Activated gamma-delta T cell (primary cell): ENCODE measurements around the gene LCAT.

Experiments
- DNase-seq: peaks from one replicate; lab custom pipeline; 2025; lab: John Stamatoyannopoulos, UW

Gene LCAT

DNA sequence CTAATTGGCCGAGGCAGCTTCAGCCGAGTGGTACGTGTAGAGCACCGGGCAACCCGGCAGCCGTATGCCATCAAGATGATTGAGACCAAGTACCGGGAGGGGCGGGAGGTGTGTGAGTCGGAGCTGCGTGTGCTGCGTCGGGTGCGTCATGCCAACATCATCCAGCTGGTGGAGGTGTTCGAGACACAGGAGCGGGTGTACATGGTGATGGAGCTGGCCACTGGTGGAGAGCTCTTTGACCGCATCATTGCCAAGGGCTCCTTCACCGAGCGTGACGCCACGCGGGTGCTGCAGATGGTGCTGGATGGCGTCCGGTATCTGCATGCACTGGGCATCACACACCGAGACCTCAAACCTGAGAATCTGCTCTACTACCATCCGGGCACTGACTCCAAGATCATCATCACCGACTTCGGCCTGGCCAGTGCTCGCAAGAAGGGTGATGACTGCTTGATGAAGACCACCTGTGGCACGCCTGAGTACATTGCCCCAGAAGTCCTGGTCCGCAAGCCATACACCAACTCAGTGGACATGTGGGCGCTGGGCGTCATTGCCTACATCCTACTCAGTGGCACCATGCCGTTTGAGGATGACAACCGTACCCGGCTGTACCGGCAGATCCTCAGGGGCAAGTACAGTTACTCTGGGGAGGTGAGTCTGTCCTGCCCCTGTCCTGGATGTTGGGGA, 34.7 kb downstream of the LCAT start:
- DNase-seq: no peak

DNA sequence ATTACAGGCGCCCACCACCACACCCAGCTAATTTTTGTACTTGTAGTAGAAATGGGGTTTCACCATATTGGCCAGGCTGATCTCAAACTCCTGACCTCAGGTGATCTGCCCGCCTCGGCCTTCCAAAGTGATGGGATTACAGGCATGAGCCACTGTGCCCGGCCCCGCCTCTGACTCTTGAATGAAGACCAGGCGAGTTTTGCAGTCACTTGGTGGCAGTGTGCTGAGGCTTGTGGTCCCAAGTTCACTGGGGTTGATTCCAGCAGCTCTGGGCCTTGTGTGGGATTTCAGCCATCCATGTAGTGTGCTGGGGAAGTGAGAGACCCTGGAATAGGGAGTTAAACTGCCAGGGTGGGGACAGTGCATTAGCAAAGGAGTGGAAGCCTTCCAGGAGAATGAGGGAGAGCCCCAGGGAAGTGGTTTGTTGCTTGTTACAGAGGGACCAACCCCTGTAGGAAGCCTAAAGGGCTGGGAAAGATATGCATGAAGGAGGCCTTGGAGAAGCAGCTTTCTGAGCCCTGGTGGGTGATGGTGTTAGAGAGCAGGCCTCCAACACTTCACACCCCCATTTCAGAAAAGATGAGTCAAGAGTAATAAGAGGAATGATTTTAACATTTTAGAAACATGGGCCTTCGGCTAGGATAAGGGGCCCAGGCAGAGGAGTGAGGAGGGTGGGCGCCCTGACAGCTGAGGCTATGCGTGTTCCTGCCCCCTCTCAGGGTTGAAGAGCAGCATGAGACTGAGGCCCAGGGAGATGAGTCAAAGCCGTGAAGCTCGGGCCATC, 36.3 kb downstream of the LCAT start:
- DNase-seq: no peak

DNA sequence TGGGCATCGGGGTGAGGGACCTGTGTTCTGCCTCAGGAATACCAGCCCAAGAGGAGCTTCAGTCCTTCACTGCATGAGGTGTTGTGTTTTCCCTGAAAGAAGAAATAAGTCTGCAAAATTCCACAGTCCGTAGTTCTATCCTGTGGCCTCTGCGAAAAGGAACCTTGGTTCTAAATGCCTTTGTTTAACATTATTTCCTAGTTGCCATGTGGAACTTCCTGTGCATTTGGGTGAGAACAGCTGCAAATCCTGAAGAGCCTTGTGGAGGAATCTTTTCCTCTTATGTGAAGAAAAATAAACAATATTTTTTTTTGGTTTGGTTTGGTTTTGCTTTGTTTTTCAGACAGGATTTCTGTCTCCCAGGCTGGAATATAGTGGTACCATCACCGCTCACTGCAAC, 41.1 kb downstream of the LCAT start:
- DNase-seq: no peak

DNA sequence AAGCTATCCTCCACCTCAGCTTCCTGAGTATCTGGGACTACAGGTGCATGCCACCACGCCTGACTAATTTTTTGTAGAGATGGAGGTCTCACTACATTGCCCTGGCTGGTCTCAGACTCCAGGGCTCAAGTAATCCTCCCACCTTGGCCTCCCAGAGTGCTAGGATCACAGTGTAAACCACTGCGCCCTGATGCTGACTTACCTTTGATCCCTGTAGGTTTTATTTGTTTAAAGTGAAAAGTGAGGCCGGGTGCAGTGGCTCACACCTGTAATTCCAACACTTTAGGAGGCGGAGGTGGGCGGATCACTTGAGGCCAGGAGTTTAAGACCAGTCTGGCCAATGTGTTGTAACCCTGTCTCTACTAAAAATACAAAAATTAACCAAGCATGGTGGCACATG, 42.2 kb downstream of the LCAT start:
- no peak for DNase-seq

DNA sequence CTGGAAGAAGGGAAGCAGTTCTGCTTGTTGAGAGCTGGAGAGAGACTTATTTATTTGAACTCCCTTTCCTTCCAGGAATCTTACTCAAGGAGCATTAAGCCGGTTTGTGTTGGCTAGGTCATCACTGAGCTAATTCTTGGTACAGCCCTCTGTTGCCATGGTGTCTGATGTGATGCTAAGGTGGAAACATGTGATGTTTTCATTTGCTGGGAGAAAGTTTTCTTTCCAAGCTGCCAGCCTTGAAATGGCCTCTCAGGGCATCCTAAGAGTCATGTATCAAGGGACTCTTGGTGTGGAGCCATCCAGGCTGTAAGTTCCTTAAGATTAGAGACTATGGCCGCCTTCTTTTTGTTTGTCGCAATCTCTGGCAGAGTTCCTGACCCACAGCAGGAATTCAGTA, 46.7 kb downstream of the LCAT start:
- no peak for DNase-seq

DNA sequence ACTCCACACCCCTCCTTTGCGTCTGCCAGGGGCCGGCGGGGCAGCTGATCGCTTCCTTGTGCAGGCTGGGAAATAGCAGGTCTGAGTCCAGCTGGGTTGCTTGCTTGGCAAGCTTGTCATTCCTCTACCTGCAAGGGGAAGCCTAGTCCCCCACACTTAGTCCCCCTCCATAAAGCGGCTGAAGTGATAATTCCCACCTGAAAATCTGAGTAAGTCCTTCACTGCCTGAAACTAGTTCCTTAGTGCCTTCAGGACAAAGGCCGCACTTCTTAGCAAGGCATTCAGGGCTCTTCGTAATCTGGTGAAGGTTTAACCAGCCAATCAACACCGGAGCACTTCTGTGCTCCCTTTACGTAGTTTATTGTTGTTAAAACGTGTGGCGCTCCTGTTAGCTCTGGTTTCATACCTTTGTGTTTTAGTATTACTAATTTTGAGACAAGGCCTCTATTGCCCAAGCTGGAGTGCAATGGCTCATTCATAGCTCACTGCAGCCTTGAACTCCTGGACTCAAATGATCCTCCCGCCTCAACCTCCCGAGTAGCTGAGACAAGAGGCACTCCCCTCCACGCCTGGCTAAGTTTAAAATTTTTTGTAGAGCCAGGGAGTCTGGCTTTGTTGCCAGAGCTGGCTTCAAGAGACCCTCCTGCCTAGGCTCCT, 50.0 kb downstream of the LCAT start:
- DNase-seq: no peak

DNA sequence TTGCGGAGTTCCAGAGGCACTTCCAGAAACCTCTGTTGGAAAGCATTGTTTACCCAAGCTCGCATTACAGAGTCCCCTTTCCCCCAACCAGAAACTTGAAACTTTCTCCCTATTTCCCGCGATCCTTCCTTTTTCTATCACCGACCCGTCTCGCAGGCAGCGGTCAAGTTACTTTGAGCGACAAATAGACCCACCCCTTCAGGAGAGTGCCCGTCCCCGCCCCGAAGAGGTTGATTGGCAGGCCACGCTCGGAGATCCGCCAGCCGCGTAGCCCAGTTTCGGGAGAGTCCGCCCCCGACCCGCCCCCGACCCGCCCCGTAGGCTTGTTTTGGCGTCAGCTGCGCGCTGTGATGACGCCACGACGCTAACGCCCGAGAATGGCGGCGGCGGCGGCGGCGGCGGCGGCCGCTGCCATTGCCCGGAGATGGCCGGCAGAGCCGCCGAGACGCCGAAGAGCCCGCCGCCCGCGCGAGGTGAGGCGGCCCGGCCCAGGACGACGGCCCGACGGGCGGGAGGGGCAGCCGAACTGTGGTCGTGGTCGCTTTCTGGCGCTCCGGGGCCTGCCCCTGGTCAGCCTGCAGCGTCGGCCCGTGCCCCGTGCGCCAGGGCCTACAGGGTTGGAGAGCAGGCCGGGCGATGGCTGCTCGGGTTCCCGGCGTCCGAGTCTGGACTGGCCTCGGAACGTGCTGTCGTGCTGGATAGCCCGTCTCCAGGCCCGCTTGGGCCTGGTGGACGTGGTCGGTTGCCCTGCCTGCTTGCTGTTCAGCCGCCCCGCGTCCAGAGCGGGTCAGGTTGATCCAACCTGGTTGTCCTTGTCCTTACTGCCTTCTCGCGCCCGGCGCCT, 50.8 kb downstream of the LCAT start, which contains the start of gene PSKH1:
TSS of gene PSKH1 (plus strand) at position 356 of the 844 bp plus-strand sequence. CDS start 15,496 bp downstream, outside the sequence.
- DNase-seq: peak; percentile 92

DNA sequence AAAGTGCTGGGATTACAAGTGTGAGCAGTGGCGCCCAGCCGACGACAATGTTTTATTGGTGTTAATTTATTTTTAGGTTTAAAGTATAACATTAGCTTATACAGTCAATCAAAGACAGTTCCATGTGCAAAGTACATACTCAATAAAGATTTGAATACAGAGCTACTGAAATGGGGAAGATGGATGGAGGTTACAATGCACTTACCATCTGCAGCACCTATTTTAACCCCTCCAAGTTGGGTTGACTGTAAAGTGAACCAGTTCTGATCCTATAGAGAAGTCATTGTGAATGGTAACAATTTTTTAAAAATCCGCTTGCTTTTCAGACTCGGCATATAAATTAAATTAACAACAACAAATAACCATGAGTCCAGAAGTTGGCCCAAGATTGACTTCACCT, 51.5 kb downstream of the LCAT start:
- no peak for DNase-seq
